Activated CD4-positive, CD25-positive, alpha-beta regulatory T cell treated with anti-CD3 and anti-CD28 coated beads, Interleukin-2, amount 50 U/mL, for 16 hours (primary cell): ENCODE measurements around the gene HTD2.

Experiments
- DNase-seq: peaks from one replicate; pipeline ENCODE4 v3.0.0-alpha.2; 2020; ENCODE audit warnings: low read depth, low spot score

The HTD2 gene

DNA sequence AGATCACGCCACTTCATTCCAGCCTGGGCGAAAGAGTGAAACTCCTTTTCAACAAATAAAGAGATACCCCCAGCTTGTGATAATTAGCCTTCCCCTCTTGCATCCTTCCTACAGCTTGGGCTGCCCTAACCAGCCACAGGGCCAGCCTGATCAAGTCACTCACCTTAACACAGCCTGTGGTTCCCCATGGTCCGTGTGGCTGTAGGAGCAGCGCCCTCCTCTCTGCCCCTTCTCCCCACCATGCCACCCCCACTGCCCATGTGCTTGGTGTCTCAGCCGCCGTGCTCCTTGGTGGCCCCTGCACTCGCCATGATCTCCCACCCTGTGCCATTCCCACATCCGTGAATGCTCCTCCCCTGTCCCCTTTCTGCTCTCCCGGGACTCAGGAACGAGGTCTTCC, 13.5 kb upstream of the HTD2 start:
- no peak for DNase-seq

DNA sequence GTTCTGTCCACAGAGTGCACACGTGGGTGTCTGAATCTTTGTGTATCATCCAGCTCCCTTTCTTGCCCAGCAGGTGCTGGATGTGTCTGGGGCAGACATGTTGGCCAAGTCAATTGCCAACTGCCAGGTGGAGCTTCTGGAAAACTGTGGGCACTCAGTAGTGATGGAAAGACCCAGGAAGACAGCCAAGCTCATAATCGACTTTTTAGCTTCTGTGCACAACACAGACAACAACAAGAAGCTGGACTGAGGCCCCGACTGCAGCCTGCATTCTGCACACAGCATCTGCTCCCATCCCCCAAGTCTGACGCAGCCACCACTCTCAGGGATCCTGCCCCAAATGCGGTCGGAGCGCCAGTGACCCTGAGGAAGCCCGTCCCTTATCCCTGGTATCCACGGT, 12.8 kb upstream of the HTD2 start:
- no peak for DNase-seq

DNA sequence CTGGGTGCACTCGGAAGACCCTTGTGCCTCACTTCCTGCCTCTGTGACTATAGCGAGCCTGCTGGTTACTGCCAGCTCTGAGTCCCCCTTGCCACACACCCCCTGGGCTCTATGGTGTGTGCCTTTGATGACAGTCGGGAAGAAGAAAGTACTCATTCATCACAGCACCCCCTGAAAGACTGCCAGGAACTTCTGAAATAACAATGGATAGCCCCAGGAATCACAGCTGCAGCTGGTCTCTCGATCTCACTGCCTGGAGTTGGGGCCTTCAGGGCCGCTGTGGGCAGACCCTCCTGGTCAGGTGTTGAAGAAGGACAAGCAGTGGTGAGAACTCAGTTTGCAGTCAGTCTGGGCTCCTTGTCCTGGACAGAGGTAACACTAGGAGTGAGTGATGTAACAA, 10.1 kb upstream of the HTD2 start:
- DNase-seq = no peak

DNA sequence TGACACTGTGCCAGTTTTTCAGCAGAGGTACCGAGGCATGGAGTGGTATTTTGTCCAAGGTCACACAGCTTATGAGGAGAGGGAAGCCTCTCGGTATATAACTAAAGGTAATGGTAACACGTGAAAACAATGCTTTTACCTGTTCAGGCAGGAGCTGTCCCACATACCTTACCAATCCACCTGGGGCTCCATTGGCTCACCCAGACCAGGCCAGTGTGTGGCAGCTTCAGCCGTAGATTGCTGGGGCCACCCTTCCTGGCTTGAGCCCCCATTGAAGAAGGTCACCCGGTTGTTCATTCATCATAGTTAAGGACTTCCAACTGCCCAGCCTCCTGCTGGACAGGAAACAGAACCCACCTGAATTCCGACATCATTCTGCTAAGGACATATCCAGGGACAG, 9.5 kb upstream of the HTD2 start:
- no peak for DNase-seq

DNA sequence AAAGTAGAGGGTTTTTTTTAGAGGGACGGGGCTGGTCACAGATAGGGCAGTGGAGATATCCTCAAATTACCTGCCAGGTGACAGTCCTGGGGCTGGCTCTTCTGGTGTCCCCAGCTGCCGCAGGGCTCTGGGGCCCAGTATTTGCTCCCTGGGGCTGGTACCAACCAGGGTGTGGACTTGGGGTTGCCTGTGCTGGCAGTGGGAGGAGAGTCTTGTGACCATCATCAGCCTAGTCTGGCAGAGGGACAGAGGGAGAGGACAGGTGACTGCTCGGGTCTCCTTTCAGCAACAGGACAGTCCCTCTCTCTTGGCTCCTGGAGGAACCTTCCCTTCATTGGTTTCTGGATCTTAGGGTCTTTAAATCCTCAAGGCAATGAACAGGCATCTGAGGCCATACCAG, 8.1 kb upstream of the HTD2 start:
- no peak for DNase-seq

DNA sequence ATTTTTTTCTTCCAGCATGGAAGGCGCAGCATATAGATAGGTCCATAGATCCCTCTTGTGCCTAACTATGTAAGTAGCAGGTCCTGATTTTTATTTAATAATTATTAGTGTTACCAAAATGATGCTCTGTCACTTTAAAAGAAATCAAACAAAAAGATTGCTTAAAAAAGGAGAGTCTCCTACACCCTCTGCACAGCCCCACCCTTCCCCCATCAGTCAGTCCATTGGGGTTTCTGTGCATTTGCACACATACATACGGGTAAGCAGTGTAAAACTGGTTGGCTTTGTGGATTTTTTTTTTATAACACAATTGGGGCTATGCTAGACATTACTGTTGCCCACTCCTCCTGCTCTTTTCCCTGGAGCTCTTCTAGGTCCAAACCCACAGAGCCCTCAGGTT, 7.2 kb upstream of the HTD2 start:
- DNase-seq = no peak

DNA sequence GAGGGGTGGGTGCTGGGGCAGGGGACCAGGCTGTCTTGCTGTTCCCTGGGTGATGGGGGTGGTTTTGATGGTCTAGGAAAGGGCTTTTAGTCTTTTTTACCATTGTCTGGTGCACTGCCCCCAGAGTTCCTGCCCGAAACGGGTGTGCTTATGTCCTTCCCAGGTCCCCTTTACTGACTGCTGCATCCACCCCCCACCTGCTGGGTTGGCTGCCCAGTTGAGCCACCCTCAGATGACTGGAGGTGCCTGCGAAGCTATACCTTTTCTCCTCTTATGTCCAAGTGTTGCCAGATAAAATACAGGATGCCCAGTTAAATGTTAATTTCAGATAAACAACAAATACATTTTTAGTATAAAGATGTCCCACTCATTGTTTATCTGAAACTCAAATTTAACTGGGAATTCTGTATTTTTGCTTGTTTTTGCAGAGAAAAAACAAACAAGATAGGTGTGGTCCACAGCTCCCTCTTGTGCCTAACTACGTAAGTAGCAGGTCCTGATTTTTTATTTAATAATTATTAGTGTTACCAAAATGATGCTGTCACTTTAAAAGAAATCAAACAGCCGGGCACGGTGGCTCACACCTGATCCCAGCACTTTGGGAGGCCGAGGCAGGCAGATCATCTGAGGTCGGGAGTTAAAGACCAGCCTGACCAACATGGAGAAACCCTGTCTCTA, 6.3 kb upstream of the HTD2 start:
- no peak for DNase-seq

DNA sequence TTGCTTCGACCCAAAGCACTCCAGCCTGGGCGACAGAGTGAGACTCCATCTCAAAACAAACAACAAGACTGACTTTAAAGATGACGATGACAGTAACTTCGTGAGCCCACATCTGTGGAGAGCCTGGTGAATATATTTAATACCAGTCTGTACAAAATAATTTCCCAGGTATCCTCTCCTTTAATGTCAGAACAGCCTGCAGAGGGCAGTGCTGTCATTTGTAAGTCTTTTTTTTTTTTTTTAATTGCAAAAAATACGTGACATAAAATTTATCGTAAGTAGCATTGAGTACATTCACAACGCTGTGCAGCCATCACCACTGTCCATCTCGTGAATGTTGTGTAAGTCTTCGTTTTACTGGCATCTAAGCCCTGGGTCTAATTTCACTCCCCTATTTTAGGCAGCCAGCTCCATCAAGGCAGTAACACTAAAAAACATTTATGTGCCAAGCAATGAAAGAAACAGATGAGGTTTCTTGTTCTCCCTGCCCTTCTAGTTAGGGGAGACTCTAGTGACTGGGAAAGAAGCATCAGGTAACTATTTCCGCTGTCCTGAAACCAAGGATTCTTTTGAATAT, 1.4 kb downstream of the HTD2 start:
- DNase-seq = no peak

DNA sequence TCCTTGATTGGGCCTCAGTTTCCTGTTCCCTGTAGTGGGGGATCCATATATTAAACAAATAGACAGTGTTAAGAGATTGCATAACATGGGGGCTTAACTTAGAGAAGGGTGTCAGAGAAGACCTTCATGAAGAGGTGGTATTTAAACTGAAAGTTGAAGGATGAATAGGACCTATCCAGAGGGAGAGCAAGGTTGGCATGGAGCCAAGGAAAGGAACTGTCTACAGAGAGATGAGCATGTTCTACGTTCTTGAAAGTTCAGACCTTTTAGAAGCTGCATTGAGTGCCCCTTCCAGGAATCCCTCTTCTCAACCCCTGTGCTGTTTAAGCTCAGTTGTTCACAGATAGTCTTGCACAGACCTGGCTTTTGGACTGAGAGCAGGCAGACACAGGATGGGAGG, 2.4 kb downstream of the HTD2 start:
- no peak for DNase-seq

DNA sequence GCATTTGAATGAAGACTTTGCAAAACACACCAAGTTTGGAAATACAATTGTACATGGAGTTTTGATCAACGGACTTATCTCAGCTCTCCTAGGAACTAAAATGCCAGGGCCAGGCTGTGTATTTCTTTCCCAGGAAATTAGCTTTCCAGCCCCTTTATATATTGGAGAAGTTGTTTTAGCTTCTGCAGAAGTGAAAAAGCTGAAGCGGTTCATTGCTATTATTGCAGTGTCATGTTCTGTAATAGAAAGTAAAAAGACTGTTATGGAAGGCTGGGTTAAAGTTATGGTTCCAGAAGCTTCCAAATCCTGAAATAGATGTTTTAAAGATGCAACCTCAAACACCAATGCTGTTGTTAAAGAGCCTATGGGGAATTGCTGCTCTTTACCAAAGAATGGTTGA, 11.5 kb downstream of the HTD2 start:
- no peak for DNase-seq

DNA sequence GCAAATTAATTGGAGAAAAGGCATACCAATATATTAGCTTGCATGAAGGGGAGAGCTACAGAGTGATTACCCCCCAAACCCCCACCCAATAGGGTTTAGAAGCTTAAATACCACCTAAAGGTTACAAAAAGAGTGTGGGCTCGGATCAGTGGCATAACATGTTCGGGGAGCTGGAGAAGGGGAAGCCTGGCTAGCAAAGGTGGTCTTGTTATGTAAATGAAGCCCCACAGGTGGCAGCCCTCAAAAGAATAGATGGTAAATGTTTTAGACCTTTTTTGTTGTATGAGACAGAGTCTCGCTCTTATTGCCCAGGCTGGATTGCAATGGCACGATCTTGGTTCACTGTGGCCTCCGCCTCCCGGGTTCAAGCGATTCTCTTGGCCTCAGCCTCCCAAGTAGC, 15.5 kb downstream of the HTD2 start:
- no peak for DNase-seq

DNA sequence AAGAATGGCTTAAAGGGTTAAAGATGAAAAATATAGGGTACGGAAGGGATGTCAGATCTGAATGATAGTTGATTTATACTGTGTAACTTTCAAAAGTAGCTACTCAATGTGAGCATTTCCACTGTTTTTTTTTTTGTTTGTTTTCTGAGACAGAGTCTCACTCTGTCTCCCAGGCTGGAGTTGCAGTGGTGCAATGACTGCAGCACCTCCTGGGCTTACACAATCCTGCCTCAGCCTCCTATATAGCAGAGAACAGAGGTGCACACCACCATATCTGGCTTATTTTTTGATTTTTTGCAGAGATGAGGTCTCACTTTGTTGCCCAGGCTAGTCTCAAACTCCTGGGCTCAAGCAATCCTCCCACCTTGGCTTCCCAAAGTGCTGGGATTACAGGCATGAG, 16.5 kb downstream of the HTD2 start:
- DNase-seq = no peak

DNA sequence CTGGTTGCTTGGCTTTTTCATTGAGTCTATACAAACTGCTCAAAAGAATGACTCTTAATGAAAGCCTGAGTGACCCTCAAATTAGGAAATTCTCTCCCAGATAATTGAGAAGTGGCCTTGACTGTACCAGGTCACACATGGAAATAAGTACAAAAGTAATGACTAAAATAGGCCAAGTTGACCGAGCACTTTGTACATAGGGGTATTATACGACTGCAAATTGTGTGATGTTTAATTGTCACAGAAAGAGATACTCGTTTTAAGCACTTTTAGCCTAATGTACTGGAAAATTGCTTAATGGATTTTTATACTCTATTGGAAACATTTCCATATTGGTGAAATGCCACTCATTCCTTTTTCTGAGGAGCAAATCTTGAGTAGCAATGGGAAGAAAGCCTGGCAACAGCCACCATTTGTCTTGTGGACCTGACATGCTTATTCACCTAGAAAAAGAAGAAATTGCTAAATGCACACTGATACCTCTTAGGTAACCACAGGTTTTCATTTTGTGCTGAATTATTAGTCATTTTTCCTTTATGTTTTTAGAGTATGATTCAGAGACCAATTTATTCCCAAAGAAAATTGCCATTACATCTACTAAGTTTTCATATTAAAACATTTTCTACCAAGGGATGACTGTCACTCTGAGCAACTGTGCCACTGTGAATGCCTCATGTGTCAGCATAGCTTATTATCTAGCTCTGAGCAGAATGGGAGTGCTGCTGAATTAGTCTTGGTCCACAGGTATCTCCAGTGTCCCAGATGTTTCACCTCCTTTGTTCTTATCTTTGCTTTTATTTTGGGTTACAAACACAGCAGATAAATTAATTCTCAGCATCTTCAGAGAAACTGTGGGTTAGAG, 17.4 kb downstream of the HTD2 start:
- DNase-seq = no peak

DNA sequence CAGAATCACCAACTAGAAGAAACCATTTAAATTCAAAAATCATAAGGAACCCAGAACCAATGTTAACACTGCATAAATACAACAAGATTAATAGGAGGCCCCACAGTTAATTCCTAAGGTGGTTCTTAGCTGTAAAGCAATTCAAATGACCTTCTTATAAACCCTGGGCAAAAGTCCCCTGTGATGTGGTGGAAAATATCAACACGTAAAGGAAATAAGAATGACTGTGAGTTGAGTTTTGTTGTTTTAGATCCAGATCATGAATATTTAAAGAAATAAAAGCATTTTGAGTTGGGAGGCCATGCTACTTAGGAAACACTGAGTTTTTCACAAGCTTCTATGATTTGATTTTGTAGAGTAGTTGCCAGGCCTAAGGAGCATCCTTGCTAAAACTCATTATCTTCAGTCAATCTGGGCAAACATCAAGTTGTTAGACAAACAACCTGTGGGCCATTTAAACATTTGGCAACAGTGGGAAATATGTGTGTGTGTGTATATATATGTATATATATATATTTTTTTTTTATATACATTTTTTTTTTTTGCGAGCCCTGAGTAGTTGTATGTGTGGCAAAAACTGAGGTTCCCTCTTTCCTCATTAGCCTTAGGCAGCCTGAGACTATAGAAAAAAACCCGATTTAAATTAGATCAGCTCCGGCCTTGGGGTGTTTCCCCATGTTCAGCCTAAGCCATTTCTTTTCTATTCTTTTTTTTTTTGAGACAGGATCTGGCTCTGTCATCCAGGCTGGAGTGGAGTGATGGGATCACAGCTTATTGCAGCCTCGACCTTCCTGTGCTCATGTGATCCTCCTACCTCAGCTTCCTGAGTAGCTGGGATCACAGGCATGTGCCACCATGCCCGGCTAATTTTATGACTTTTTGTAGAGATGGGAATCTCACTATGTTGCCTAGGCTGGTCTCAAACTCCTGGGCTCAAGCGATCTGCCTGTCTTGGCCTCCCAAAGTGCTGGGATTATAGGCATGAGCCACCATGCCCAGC, 18.4 kb downstream of the HTD2 start:
- no peak for DNase-seq

DNA sequence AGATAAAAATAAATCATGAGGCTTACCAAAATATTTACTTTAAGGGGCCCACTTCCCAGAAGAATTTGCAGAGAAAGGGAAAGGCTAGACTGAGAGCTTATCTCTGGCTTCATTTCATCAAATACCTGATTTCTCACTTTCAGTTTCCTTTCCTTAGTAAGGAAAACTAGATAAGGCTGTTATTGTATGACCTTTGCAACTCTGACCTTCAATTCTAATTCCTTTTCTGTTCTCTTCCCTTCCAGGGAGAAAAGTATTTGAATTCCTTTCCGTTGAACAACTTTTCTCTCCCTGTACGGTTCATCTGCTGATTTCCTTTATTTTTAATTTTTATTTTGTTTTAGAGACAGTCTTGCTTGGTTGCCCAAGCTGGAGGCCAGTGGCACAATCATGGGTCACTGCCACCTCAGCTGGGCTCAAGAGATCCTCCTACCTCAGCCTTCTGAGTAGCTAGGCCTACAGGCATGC, 19.2 kb downstream of the HTD2 start:
- DNase-seq = no peak

DNA sequence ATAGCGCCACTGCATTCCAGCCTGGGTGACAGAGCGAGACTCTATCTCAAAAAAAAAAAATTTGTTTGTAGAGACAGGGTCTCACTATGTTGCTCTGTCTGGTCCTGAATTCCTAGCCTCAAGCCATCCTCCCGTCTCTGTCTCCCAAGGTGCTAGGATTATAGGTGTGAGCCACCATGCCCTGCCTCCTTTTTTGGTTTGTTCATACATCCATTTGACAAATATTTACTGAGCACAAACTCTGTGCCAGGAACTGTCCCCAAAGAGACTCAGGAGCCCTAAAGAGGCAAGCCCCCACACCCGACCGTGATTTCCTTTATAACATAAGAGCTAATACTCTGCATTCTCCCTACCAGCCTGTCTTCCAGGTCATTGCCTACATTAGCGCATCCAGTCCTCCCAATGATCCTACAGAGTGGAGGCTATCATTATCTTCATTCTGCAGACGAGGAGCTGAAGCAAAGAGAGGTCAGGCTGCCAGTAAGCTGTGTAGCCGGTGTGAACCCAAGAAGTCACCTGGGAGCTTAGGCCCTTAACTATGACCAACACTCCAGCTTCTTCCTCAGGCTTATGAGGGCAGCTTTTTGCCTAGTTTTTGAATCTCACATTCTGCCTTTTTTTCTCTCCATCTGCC, 20.1 kb downstream of the HTD2 start:
- DNase-seq = no peak

DNA sequence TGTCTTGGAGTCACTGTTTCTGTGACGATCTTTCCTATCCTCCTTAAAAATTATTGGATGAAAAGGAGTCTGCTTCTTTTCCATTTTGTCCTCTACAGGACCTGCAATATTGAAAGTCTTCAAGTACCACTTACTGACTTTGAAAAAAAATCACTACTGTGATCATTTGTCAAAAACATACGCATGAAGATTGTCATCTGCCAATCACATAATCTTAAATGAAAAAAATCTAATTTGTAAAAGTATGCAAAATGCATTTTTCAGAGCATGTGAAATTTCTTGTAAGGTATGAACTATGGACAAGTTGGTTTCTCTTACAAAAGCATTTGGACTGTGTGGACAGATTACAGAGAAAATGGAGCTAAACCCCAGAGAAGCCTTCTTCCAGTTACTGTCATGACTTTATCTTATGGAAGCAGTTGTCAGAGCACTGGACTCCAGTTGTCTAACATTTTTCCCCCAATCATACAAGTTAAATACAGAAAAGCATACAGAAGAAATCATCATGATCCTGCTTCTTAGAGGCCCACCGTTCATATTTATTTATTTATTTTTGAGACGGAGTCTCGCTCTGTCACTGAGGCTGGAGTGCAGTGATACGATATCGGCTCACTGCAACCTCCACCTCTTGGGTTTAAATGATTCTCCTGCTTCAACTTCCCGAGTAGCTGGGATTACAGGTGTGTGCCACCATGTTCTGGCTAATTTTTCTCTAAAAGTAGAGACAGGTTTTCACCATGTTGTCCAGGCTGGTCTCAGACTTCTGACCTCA, 23.0 kb downstream of the HTD2 start:
- no peak for DNase-seq

DNA sequence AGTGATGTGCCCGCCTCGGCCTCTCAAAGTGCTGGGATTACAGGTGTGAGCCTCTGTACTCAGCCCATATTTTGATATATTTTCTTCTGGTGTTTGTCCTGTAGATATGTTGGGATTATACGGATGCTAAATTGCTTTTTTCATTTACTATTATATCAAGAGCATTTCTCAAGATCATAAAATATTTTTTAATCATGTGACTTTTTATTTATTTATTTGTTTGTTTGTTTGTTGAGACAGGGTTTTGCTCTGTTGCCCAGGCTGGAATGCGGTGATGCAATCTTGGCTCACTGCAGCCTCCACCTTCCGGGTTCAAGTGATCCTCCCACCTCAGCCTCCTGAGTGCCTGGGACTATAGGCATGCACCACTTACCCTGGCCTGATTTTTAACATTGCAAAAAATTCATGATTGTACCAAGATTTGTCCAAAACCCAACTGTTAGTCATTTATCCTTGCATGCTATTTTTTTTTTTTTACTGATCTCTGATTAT, 23.6 kb downstream of the HTD2 start:
- no peak for DNase-seq

DNA sequence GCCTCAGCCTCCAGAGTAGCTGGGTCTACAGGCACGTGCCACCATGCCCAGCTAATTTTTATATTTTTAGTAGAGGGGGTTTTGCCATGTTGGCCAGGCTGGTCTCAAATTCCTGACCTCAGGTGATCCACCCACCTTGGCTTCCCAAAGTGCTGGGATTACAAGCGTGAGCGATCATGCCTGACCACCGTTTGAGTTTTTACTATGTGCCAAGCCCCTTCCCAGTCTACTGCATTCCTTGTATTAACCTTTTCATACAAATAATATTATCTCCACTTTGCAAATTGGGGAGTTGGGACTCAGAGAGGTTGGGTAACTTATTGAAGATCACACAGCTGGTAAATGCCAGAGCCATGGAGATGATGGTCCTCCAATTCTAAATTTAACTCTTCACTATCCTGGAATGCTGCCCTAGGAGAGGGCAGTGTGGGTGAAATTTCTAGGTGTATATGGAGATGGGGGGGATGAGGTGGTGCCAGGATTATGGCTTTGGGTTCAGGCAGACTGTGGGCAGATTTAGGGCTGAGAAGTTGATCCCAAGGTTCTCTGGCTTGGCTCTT, 25.4 kb downstream of the HTD2 start:
- no peak for DNase-seq
